Colonic mucosa (tissue), 4 donors: Measurements from ENCODE around the gene SH2D2A. TPM values are rescaled to one million over a fixed set of nuclear protein-coding genes. Genes with fewer than 3 reads are reported as not detected.
"Not testable (repeated sequence)": the region's sequence is repeated elsewhere in the genome, so short reads cannot be mapped to it uniquely, and the experiment has no call there.

Experiments
- DNase-seq: peaks from one replicate; pipeline ENCODE4 v3.0.0-alpha.2; 2020
- H3K27ac ChIP-seq: fragments of 200-600 bp; one replicate; pipeline ENCODE4 v1.8.0; 2021
- H3K27me3 ChIP-seq: fragments of 200-600 bp; one replicate; pipeline ENCODE4 v1.8.0; 2021
- H3K36me3 ChIP-seq: fragments of 200-600 bp; one replicate; pipeline ENCODE4 v1.8.0; 2021
- H3K4me1 ChIP-seq: fragments of 200-600 bp; one replicate; pipeline ENCODE4 v1.8.0; 2021; ENCODE audit warnings: mild to moderate bottlenecking
- H3K4me3 ChIP-seq: fragments of 200-600 bp; one replicate; pipeline ENCODE4 v1.8.0; 2021
- H3K9ac ChIP-seq, 2 donors: one replicate each; pipeline ENCODE4 v1.7.0; 2013; ENCODE audit warnings: control low read depth in 2 of 2, low read depth in 2 of 2, low read length in 2 of 2
- H3K9me3 ChIP-seq: fragments of 200-600 bp; one replicate; pipeline ENCODE4 v1.8.0; 2021
- intact Hi-C: fragments of 100-400 bp; cut with DNase I; formaldehyde crosslinking; loops from one replicate; pipeline ENCODE4 v1.14.1; 2022
- total RNA-seq, 2 donors: library from RNA; stranded (reverse); fragmentation: NEBNext Ultra II Directional in 1 of 2; extraction: Animal tissue kit (Norgen Biotek cat#: 25700) in 1 of 2; gene quantifications; one replicate each; pipeline ENCODE4 v1.2.1, GENCODE V29; 2021
- TF ChIP-seq, protein P1 (sequence below): fragments of 200-600 bp; IDR thresholded peaks from one replicate; pipeline ENCODE4 v1.8.0; 2022; ENCODE audit warnings: antibody characterized with exemption, mild to moderate bottlenecking
- donor health status: healthy.
- donor health status: DM: no; HTN: no; CAD: no.
- donor health status: DM: no; HTN: no; CAD: no.

The SH2D2A gene
- total RNA-seq, 2 donors from 2014 or later, result 1.9 to 3.1 TPM

GRCh38 chr1:156767101-156767878 is 49.4 kb downstream of the SH2D2A start, which contains the start of gene PRCC:
Gene PRCC (plus strand): TSS chr1:156767535. CDS start chr1:156767772, 237 bp downstream.
- Histone ChIP-seq H3K9ac (peak within 1 kb of the TSS; percentile 94 to 97), H3K9me3 (no peaks in the 10 kb centered on the region), H3K36me3 (peaks cover 3% of the 10 kb centered on the region), H3K27ac (peak within 1 kb of the TSS; percentile 82), H3K27me3 (no peaks in the 10 kb centered on the region), H3K4me1 (peaks cover 12% of the 10 kb centered on the region), H3K4me3 (peak within 1 kb of the TSS; percentile 93)
- TF ChIP-seq, protein P1, sequence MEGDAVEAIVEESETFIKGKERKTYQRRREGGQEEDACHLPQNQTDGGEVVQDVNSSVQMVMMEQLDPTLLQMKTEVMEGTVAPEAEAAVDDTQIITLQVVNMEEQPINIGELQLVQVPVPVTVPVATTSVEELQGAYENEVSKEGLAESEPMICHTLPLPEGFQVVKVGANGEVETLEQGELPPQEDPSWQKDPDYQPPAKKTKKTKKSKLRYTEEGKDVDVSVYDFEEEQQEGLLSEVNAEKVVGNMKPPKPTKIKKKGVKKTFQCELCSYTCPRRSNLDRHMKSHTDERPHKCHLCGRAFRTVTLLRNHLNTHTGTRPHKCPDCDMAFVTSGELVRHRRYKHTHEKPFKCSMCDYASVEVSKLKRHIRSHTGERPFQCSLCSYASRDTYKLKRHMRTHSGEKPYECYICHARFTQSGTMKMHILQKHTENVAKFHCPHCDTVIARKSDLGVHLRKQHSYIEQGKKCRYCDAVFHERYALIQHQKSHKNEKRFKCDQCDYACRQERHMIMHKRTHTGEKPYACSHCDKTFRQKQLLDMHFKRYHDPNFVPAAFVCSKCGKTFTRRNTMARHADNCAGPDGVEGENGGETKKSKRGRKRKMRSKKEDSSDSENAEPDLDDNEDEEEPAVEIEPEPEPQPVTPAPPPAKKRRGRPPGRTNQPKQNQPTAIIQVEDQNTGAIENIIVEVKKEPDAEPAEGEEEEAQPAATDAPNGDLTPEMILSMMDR, result no peak
- intact Hi-C loops, result loop anchor here (5.0 kb wide), 1 partner anchor 40 kb away; the partner anchor contains the start of genes ISG20L2 and METTL25B
- DNase-seq, result peak; percentile 98

- Histone ChIP-seq H3K36me3 (peaks cover 3% of the 10 kb centered on the region), H3K27ac (peak overlapping the region; percentile 78), H3K9me3 (no peaks in the 10 kb centered on the region), H3K4me1 (peaks cover 12% of the 10 kb centered on the region), H3K9ac (peak overlapping the region; percentile 57 to 76), H3K27me3 (no peaks in the 10 kb centered on the region), H3K4me3 (peak overlapping the region; percentile 93)
- TF ChIP-seq, protein P1, result no peak
- intact Hi-C loops, result loop anchor here (5.0 kb wide), 1 partner anchor 39 kb away; the partner anchor contains the start of genes ISG20L2 and METTL25B
- DNase-seq, result peak; percentile 24
Observed at GRCh38 chr1:156766298-156767100, 50.1 kb downstream of the SH2D2A start.

- Histone ChIP-seq H3K4me3 (no peak overlapping the region), H3K27ac (no peak overlapping the region), H3K4me1 (peaks cover 12% of the 10 kb centered on the region), H3K9me3 (no peaks in the 10 kb centered on the region), H3K9ac (peak overlapping the region in 1 of 2 donors; percentile 76), H3K36me3 (no peaks in the 10 kb centered on the region), H3K27me3 (no peaks in the 10 kb centered on the region)
- intact Hi-C loops, result loop anchor here (5.0 kb wide), 1 partner anchor 38 kb away; the partner anchor contains the start of genes ISG20L2 and METTL25B
- no peak for DNase-seq
- TF ChIP-seq, protein P1, result no peak
Observed at GRCh38 chr1:156765666-156766065, 51.0 kb downstream of the SH2D2A start.

DNA sequence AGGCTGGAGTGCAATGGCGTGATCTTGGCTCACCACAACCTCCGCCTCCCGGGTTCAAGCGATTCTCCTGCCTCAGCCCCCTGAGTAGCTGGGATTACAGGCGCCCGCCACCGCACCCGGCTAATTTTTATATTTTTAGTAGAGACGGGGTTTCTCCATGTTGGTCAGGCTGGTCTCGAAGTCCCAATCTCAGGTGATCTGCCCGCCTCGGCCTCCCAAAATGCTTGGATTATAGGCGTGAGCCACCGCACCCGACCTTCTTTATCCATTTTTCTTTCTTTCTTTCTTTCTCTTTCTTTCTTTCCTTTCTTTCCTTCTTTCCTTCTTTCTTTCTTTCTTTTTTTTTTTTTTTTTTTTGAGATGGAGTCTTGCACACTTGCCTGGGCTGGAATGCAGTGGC is 51.5 kb downstream of the SH2D2A start:
- not testable (repeated sequence) for H3K9me3 ChIP-seq, H3K27ac ChIP-seq, DNase-seq, H3K36me3 ChIP-seq, H3K4me3 ChIP-seq, H3K27me3 ChIP-seq, H3K9ac ChIP-seq
- intact Hi-C loops, result loop anchor here (5.0 kb wide), 1 partner anchor 38 kb away; the partner anchor contains the start of genes ISG20L2 and METTL25B
- peaks cover 12% of the 10 kb centered on the region for H3K4me1 ChIP-seq

DNA sequence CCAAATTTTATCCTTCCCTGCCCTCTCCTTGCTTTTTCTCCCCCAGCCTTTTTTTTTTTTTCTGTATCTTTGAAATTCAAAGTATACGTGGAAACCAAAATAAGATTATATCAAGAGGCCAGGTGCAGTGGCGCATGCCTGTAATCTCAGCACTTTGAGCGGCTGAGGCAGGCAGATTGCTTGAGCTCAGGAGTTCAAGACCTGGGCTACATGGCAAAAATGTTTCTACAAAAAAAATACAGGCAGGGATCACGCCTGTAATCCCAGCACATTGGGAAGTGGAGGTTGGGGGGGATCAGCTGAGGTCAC is 55.9 kb downstream of the SH2D2A start:
- H3K9me3 ChIP-seq, result no peaks in the 10 kb centered on the region
- DNase-seq, result no peak
- no peak overlapping the region for H3K9ac ChIP-seq
- TF ChIP-seq, protein P1, result no peak
- no peak overlapping the region for H3K4me3 ChIP-seq
- no peak overlapping the region for H3K27ac ChIP-seq
- no peaks in the 10 kb centered on the region for H3K36me3 ChIP-seq
- no peaks in the 10 kb centered on the region for H3K27me3 ChIP-seq
- intact Hi-C loops, result no loop called here
- no peaks in the 10 kb centered on the region for H3K4me1 ChIP-seq
